Mucosa of rectum (tissue), 2 donors: Measurements from ENCODE around the gene MYL10.

Experiments used
- H3K27ac ChIP-seq, 2 donors: one replicate each; pipeline ENCODE4 v1.7.0; 2013; ENCODE audit warnings: inconsistent platforms in 2 of 2, low read depth in 2 of 2, low read length in 2 of 2
- H3K27me3 ChIP-seq, 2 donors: one replicate each; pipeline ENCODE4 v1.7.0; 2013; ENCODE audit warnings: low read length in 2 of 2; ENCODE audit not compliant: control insufficient read depth in 2 of 2, insufficient read depth in 2 of 2
- H3K36me3 ChIP-seq, 2 donors: one replicate each; pipeline ENCODE4 v1.7.0; 2013; ENCODE audit warnings: low read length in 2 of 2; ENCODE audit not compliant: control insufficient read depth in 2 of 2, insufficient read depth in 2 of 2
- H3K4me1 ChIP-seq, 2 donors: one replicate each; pipeline ENCODE4 v1.7.0; 2013; ENCODE audit warnings: low read length in 2 of 2, mild to moderate bottlenecking in 1 of 2; ENCODE audit not compliant: control insufficient read depth in 2 of 2, insufficient read depth in 2 of 2
- H3K4me3 ChIP-seq, 2 donors: one replicate each; pipeline ENCODE4 v1.7.0; 2013; ENCODE audit warnings: low read length in 2 of 2
- H3K9ac ChIP-seq, 2 donors: one replicate each; pipeline ENCODE4 v1.7.0; 2013; ENCODE audit warnings: low read length in 2 of 2, low read depth in 1 of 2, mild to moderate bottlenecking in 1 of 2
- H3K9me3 ChIP-seq, 2 donors: one replicate each; pipeline ENCODE4 v1.7.0; 2013; ENCODE audit warnings: low read length in 2 of 2; ENCODE audit not compliant: control insufficient read depth in 2 of 2
- donor health status: healthy.
- donor health status: Normal muscosa, but diverticular disease.

The MYL10 gene

GRCh38 chr7:101629171-101629570 lies at the start of gene MYL10:
TSS of gene MYL10 (minus strand) at chr7:101629296. CDS start at chr7:101629118, 178 bp downstream.
- peaks cover 0 to 16% of the 10 kb centered on the region in 2 donors for H3K27me3 ChIP-seq
- H3K9ac ChIP-seq = no peak within 1 kb of the TSS
- H3K4me3 ChIP-seq = no peak within 1 kb of the TSS
- H3K36me3 ChIP-seq = no peaks in the 10 kb centered on the region
- H3K9me3 ChIP-seq = no peaks in the 10 kb centered on the region
- H3K27ac ChIP-seq = no peak within 1 kb of the TSS
- H3K4me1 ChIP-seq = no peaks in the 10 kb centered on the region

GRCh38 chr7:101678658-101679057 lies 49.6 kb upstream of the MYL10 start:
- Histone ChIP-seq H3K36me3 (no peaks in the 10 kb centered on the region), H3K4me1 (peaks cover 0 to 3% of the 10 kb centered on the region in 2 donors), H3K9me3 (no peaks in the 10 kb centered on the region), H3K27ac (no peak overlapping the region), H3K27me3 (no peaks in the 10 kb centered on the region), H3K9ac (no peak overlapping the region), H3K4me3 (no peak overlapping the region)

- Histone ChIP-seq H3K36me3 (no peaks in the 10 kb centered on the region), H3K27me3 (no peaks in the 10 kb centered on the region), H3K27ac (no peak overlapping the region), H3K9me3 (no peaks in the 10 kb centered on the region), H3K4me1 (peaks cover 0 to 3% of the 10 kb centered on the region in 2 donors), H3K4me3 (no peak overlapping the region), H3K9ac (no peak overlapping the region)
These were observed 48.8 kb upstream of the MYL10 start for GRCh38 chr7:101677797-101678479.

GRCh38 chr7:101677391-101677790 lies 48.3 kb upstream of the MYL10 start:
- H3K27ac ChIP-seq = no peak overlapping the region
- H3K4me3 ChIP-seq = no peak overlapping the region
- H3K4me1 ChIP-seq = peaks cover 0 to 3% of the 10 kb centered on the region in 2 donors
- H3K36me3 ChIP-seq = no peaks in the 10 kb centered on the region
- H3K9me3 ChIP-seq = no peaks in the 10 kb centered on the region
- no peaks in the 10 kb centered on the region for H3K27me3 ChIP-seq
- no peak overlapping the region for H3K9ac ChIP-seq

GRCh38 chr7:101676956-101677355 lies 47.9 kb upstream of the MYL10 start:
- H3K9ac ChIP-seq = no peak overlapping the region
- no peak overlapping the region for H3K27ac ChIP-seq
- H3K27me3 ChIP-seq = no peaks in the 10 kb centered on the region
- H3K4me1 ChIP-seq = peaks cover 0 to 3% of the 10 kb centered on the region in 2 donors
- H3K36me3 ChIP-seq = no peaks in the 10 kb centered on the region
- H3K4me3 ChIP-seq = no peak overlapping the region
- H3K9me3 ChIP-seq = no peaks in the 10 kb centered on the region

- Histone ChIP-seq H3K36me3 (no peaks in the 10 kb centered on the region), H3K27ac (no peak overlapping the region), H3K9me3 (no peaks in the 10 kb centered on the region), H3K9ac (no peak overlapping the region), H3K4me1 (no peaks in the 10 kb centered on the region), H3K4me3 (no peak overlapping the region), H3K27me3 (no peaks in the 10 kb centered on the region)
These were observed 47.0 kb upstream of the MYL10 start for GRCh38 chr7:101676062-101676598.

- H3K4me3 ChIP-seq = no peak overlapping the region
- H3K27me3 ChIP-seq = no peaks in the 10 kb centered on the region
- no peaks in the 10 kb centered on the region for H3K4me1 ChIP-seq
- no peaks in the 10 kb centered on the region for H3K36me3 ChIP-seq
- H3K27ac ChIP-seq = no peak overlapping the region
- H3K9ac ChIP-seq = no peak overlapping the region
- H3K9me3 ChIP-seq = no peaks in the 10 kb centered on the region
These were observed 45.3 kb upstream of the MYL10 start for GRCh38 chr7:101674439-101674838.

GRCh38 chr7:101673951-101674350 lies 44.9 kb upstream of the MYL10 start:
- Histone ChIP-seq H3K27me3 (no peaks in the 10 kb centered on the region), H3K9ac (no peak overlapping the region), H3K4me3 (no peak overlapping the region), H3K27ac (no peak overlapping the region), H3K36me3 (no peaks in the 10 kb centered on the region), H3K9me3 (no peaks in the 10 kb centered on the region), H3K4me1 (no peaks in the 10 kb centered on the region)

- Histone ChIP-seq H3K27me3 (peaks cover 0 to 2% of the 10 kb centered on the region in 2 donors), H3K4me1 (no peaks in the 10 kb centered on the region), H3K36me3 (no peaks in the 10 kb centered on the region), H3K9me3 (no peaks in the 10 kb centered on the region), H3K9ac (no peak overlapping the region), H3K27ac (no peak overlapping the region), H3K4me3 (no peak overlapping the region)
These were observed 44.2 kb upstream of the MYL10 start for GRCh38 chr7:101673315-101673714.

GRCh38 chr7:101671371-101672356 lies 42.6 kb upstream of the MYL10 start:
- Histone ChIP-seq H3K27ac (no peak overlapping the region), H3K4me1 (no peaks in the 10 kb centered on the region), H3K9me3 (no peaks in the 10 kb centered on the region), H3K9ac (no peak overlapping the region), H3K36me3 (no peaks in the 10 kb centered on the region), H3K4me3 (no peak overlapping the region), H3K27me3 (peaks cover 0 to 4% of the 10 kb centered on the region in 2 donors)
